Transverse colon (tissue), 4 donors: Measurements from ENCODE around the gene GDPD1. TPM values are rescaled to one million over a fixed set of nuclear protein-coding genes. Genes with fewer than 3 reads are reported as not detected.

ENCODE experiments used
- DNase-seq: peaks from one replicate; pipeline ENCODE4 v3.0.0-alpha.2; 2019
- H3K27ac ChIP-seq, 4 donors: fragments of 200-600 bp; sonication (generic); 2 replicates each; pipeline ENCODE4 v1.5.1; 2016 to 2018; ENCODE audit warnings: inconsistent platforms in 4 of 4
- H3K27me3 ChIP-seq: fragments of 200-600 bp; sonication (generic); 2 replicates; pipeline ENCODE4 v1.5.1; 2017; ENCODE audit warnings: inconsistent platforms
- H3K36me3 ChIP-seq, 4 donors: fragments of 200-600 bp; sonication (generic); 2 replicates each; pipeline ENCODE4 v1.5.1; 2017 to 2019; ENCODE audit warnings: inconsistent platforms in 4 of 4
- H3K4me1 ChIP-seq, 4 donors: fragments of 200-600 bp; sonication (generic); 2 replicates each; pipeline ENCODE4 v1.5.1; 2017 to 2020; ENCODE audit warnings: inconsistent platforms in 4 of 4
- H3K4me3 ChIP-seq, 4 donors: fragments of 200-600 bp; sonication (generic); 1 replicate in 1 of 4; 2 replicates in 3 of 4; pipeline versions ENCODE4 v1.5.1 to v1.6.1; 2017 to 2019; ENCODE audit warnings: inconsistent platforms in 4 of 4
- H3K9me3 ChIP-seq, 2 donors: fragments of 200-600 bp; sonication (generic); 2 replicates each; pipeline ENCODE4 v1.5.1; 2017 to 2019; ENCODE audit warnings: inconsistent platforms in 2 of 2
- CTCF ChIP-seq, 5 experiments: fragments of 200-600 bp in 3 of 5; fragments of 450-650 bp in 2 of 5; sonication (generic) in 3 of 5; IDR thresholded peaks; 1 replicate in 2 of 5; 2 replicates in 3 of 5; pipeline ENCODE4 v1.5.1; 2016 to 2017; ENCODE audit warnings: antibody characterized with exemption in 5 of 5, inconsistent platforms in 3 of 5, mild to moderate bottlenecking in 2 of 5, moderate library complexity in 1 of 5
- EP300 ChIP-seq: sonication (generic); formaldehyde crosslinking; IDR thresholded peaks from one replicate; pipeline ENCODE4 v1.6.1; 2017; ENCODE audit warnings: antibody characterized with exemption, low read depth
- POLR2A ChIP-seq: fragments of 450-650 bp; IDR thresholded peaks from one replicate; pipeline ENCODE4 v1.6.1; 2016; ENCODE audit warnings: antibody characterized with exemption, mild to moderate bottlenecking, moderate library complexity
- POLR2AphosphoS5 ChIP-seq, 3 donors: sonication (generic); formaldehyde crosslinking; IDR thresholded peaks; one replicate each; pipeline ENCODE4 v1.6.1; 2016; ENCODE audit warnings: antibody characterized with exemption in 3 of 3
- WGBS, 2 donors: methylation state at CpG; one replicate each; pipeline ENCODE4 v1.1.5; 2018; ENCODE audit warnings: low coverage in 1 of 2; 5-methylcytosine and 5-hydroxymethylcytosine counted together
- in situ Hi-C, 4 donors: fragments of 200-750 bp; cut with MboI; loops; one replicate each; pipeline versions ENCODE4 v1.15.0 to v1.15.1; 2017; ENCODE audit warnings: low sequenced_read_pairs in 3 of 4, low pct_ligation_motif_present in 1 of 4, low pct_unique_long_range_greater_than_20kb in 1 of 4
- intact Hi-C: fragments of 100-400 bp; cut with DNase I; formaldehyde crosslinking; loops from one replicate; pipeline ENCODE4 v1.15.1; 2023; ENCODE audit warnings: low total_unique reads
- total RNA-seq, 4 donors: library from RNA; depleted of rRNA; stranded (reverse); fragments of >200 nt; gene quantifications; one replicate each; pipeline ENCODE4 v1.1.0, GENCODE V29; 2016

The GDPD1 gene
- total RNA-seq, 4 donors from 2014 or later, result 1.8 to 22.1 (median 9.3) TPM

GRCh38 chr17:59284317-59284716 is 64.0 kb downstream of the GDPD1 start:
- Histone ChIP-seq H3K36me3 (no peaks in the 10 kb centered on the region), H3K4me1 (no peaks in the 10 kb centered on the region), H3K27ac (no peak overlapping the region), H3K4me3 (no peak overlapping the region), H3K9me3 (no peaks in the 10 kb centered on the region), H3K27me3 (no peaks in the 10 kb centered on the region)
- DNase-seq, result no peak
- intact Hi-C loops, result no loop called here
- in situ Hi-C loops, result no loop called here
- WGBS, 2 donors, result 39 to 62% methylated on average over 2 to 4 of the region's 4 CpGs
- TF ChIP-seq EP300, result no peak
- TF ChIP-seq POLR2A, result no peak
- no peak for TF ChIP-seq CTCF (IDR thresholded peaks at IDR 0.05)
- no peak for TF ChIP-seq POLR2AphosphoS5 (IDR thresholded peaks at IDR 0.05)

DNA sequence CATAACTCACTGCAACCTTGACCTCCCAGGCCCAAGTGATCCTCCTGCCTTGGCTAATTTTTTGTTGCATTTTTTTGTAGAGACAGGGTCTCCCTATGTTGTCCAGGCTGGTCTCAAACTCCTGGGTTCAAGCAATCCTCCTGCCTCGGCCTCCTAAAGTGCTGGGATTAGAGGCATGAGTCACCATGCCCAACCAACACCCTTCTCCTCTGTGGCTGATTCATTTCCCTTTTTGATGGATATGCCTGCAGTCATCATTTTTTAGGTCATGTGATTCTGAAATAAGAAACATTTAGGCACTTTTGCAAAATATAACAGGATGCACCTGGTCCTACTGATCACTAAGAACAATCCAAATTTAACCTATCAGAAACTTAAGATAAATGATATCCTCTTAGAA is 67.1 kb downstream of the GDPD1 start:
- intact Hi-C loops (no loop called here), in situ Hi-C loops (no loop called here)
- Histone ChIP-seq H3K36me3 (no peaks in the 10 kb centered on the region), H3K4me1 (peaks cover 0 to 23% (median 12%) of the 10 kb centered on the region in 4 donors), H3K9me3 (no peaks in the 10 kb centered on the region), H3K4me3 (no peak overlapping the region), H3K27ac (peak overlapping the region in 1 of 4 donors; percentile 3), H3K27me3 (no peaks in the 10 kb centered on the region)
- no peak for TF ChIP-seq POLR2AphosphoS5 (IDR thresholded peaks at IDR 0.05)
- no peak for TF ChIP-seq POLR2A
- no peak for TF ChIP-seq EP300
- TF ChIP-seq CTCF (IDR thresholded peaks at IDR 0.05), result no peak
- no peak for DNase-seq
- 53% methylated on average over 1 of the region's 1 CpG; no CpG with 5 or more reads in 1 of the 2 donors for WGBS, 2 donors

DNA sequence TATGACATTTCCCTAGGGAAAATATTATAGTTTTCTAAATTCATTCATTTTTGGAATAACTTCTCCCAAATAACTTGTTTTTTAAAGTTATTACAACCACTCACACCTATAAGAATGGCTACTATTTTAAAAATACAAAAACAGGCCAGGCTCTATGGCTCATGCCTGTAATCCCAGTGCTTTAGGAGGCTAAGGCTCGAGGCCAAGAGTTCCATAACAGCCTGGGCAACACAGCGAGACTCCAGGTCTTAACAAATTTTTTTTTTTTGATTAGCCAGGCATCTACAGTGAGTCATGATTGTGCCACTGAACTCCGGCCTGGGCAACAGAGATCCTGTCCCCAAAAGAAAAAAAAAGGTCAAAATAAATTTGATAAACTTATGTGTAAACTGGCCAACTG is 67.6 kb downstream of the GDPD1 start:
- TF ChIP-seq EP300 (no peak), POLR2A (no peak), CTCF (IDR thresholded peaks at IDR 0.05) (no peak), POLR2AphosphoS5 (IDR thresholded peaks at IDR 0.05) (no peak)
- intact Hi-C loops, result no loop called here

GRCh38 chr17:59289981-59290301 is 69.6 kb downstream of the GDPD1 start:
- H3K36me3 ChIP-seq, result no peaks in the 10 kb centered on the region
- no peak for DNase-seq
- in situ Hi-C loops, result no loop called here
- intact Hi-C loops, result no loop called here
- WGBS, 2 donors, result 79% methylated on average over 3 of the region's 3 CpGs; no CpG with 5 or more reads in 1 of the 2 donors
- H3K4me3 ChIP-seq, result no peak overlapping the region
- peak overlapping the region; percentile 17 to 77 (median 69) for H3K27ac ChIP-seq
- H3K4me1 ChIP-seq, result peaks cover 0 to 23% (median 12%) of the 10 kb centered on the region in 4 donors
- no peak for TF ChIP-seq EP300
- no peak for TF ChIP-seq CTCF (IDR thresholded peaks at IDR 0.05)
- no peak for TF ChIP-seq POLR2AphosphoS5 (IDR thresholded peaks at IDR 0.05)
- no peak for TF ChIP-seq POLR2A
- no peaks in the 10 kb centered on the region for H3K27me3 ChIP-seq
- no peaks in the 10 kb centered on the region for H3K9me3 ChIP-seq

More for the DNA sequence above, 67.6 kb downstream of the GDPD1 start:
- Histone ChIP-seq H3K4me1 (peaks cover 0 to 23% (median 12%) of the 10 kb centered on the region in 4 donors), H3K27me3 (no peaks in the 10 kb centered on the region), H3K27ac (peak overlapping the region in 1 of 4 donors; percentile 3), H3K36me3 (no peaks in the 10 kb centered on the region), H3K4me3 (no peak overlapping the region), H3K9me3 (no peaks in the 10 kb centered on the region)
- in situ Hi-C loops, result no loop called here
- 84 to 89% methylated on average over 3 of the region's 3 CpGs for WGBS, 2 donors
- no peak for DNase-seq
